K562 (cell line): ENCODE data around the gene CCDC124. TPM values are rescaled to one million over a fixed set of nuclear protein-coding genes. Genes with fewer than 3 reads are reported as not detected.

Source experiments
- ATAC-seq: fragments of 200-7000 bp; cut with Tn5 transposase; 3 replicates; pipeline ENCODE4 v1.9.1; 2020; ENCODE audit warnings: moderate library complexity
- BruUV-seq: library from RNA; stranded (reverse); fragments of 400-500 nt; replicated peaks from 2 replicates; lab custom pipeline; 2021; lab: Mats Ljungman, UMichigan
- CTCF ChIA-PET: fragments of 300-600 bp; formaldehyde crosslinking; extraction: SDS; loops from one replicate; lab custom pipeline; 2021; ENCODE audit warnings: low intra/inter-chr PET ratio; lab: Yijun Ruan, JAX
- POLR2A ChIA-PET: fragments of 300-600, 350-650 bp; sonication (Branson Sonifier 250); formaldehyde crosslinking; extraction: SDS; loops from one replicate; lab custom pipeline; 2021; ENCODE audit warnings: antibody characterized with exemption, inconsistent platforms; lab: Yijun Ruan, JAX
- DNase-seq, 4 experiments: peaks; one replicate each; pipeline versions ENCODE4 v3.0.0 to v3.0.0-alpha.2; 2011 to 2018; ENCODE audit warnings: low spot score in 3 of 4, mixed read lengths in 3 of 4; ENCODE audit errors: extremely low read depth in 1 of 4
- FAIRE-seq: peaks from 2 replicates; lab custom pipeline; 2011; peaks lifted over from hg19 to GRCh38; lab: Jason Lieb, UNC
- H2AFZ ChIP-seq: 2 replicates; pipeline ENCODE4 v1.6.0; 2011; ENCODE audit warnings: low read depth, low read length, control low read depth, inconsistent platforms
- H3K27ac ChIP-seq: fragments of 200-600 bp; 3 replicates; pipeline ENCODE4 v1.8.0; 2011; ENCODE audit warnings: low read depth, mild to moderate bottlenecking, control low read depth, inconsistent platforms, low read length, moderate library complexity, mixed read lengths; ENCODE audit errors: extremely low read depth
- H3K27me3 ChIP-seq, 2 experiments: fragments of 300-600 bp in 1 of 2; 2 replicates in 1 of 2; 3 replicates in 1 of 2; pipeline versions ENCODE4 v1.6.0 to v1.8.0; 2011; ENCODE audit warnings: inconsistent platforms in 2 of 2, low read length in 2 of 2, mild to moderate bottlenecking in 1 of 2, mixed read lengths in 1 of 2, moderate library complexity in 1 of 2; ENCODE audit not compliant: control insufficient read depth in 2 of 2, insufficient read depth in 2 of 2
- H3K36me3 ChIP-seq: fragments of 300-600 bp; 3 replicates; pipeline ENCODE4 v1.8.0; 2011; ENCODE audit warnings: mild to moderate bottlenecking, low read length, inconsistent platforms; ENCODE audit not compliant: control insufficient read depth, insufficient read depth
- H3K4me1 ChIP-seq, 2 experiments: fragments of 200-600 bp in 1 of 2; replicated peaks in 1 of 2; 2 replicates in 1 of 2; 3 replicates in 1 of 2; pipeline versions ENCODE4 v1.5.1 to v1.8.0; 2011; ENCODE audit warnings: inconsistent platforms in 2 of 2, low read length in 2 of 2, mild to moderate bottlenecking in 1 of 2, mixed read lengths in 1 of 2, moderate library complexity in 1 of 2; ENCODE audit not compliant: control insufficient read depth in 2 of 2, insufficient read depth in 2 of 2
- H3K4me2 ChIP-seq: 2 replicates; pipeline ENCODE4 v1.6.1; 2011; ENCODE audit warnings: low read length, control low read depth, inconsistent platforms, mixed read lengths; ENCODE audit not compliant: insufficient read depth
- H3K4me3 ChIP-seq: fragments of 200-600 bp; sonication (generic), shearing (Covaris generic); 2 replicates; pipeline ENCODE4 v1.5.1; 2016; ENCODE audit warnings: control low read depth, inconsistent platforms
- H3K79me2 ChIP-seq: fragments of 200-600 bp; 3 replicates; pipeline ENCODE4 v1.8.0; 2011; ENCODE audit warnings: low read length, inconsistent platforms; ENCODE audit not compliant: control insufficient read depth, insufficient read depth
- H3K9ac ChIP-seq, 2 experiments: 2 replicates each; pipeline versions ENCODE4 v1.6.0 to v1.6.1; 2011; ENCODE audit warnings: low read depth in 2 of 2, low read length in 2 of 2, control low read depth in 1 of 2, inconsistent platforms in 1 of 2, mild to moderate bottlenecking in 1 of 2, mixed read lengths in 1 of 2; ENCODE audit not compliant: insufficient read depth in 1 of 2
- H3K9me1 ChIP-seq: one replicate; pipeline ENCODE4 v1.6.0; 2011; ENCODE audit warnings: inconsistent platforms, mild to moderate bottlenecking, low read length, moderate library complexity; ENCODE audit not compliant: control insufficient read depth, insufficient read depth
- H3K9me3 ChIP-seq: replicated peaks from 2 replicates; pipeline ENCODE4 v1.5.1; 2011; ENCODE audit warnings: low read depth, low read length, inconsistent platforms; ENCODE audit not compliant: control insufficient read depth, insufficient read depth
- H4K20me1 ChIP-seq: replicated peaks from 2 replicates; pipeline ENCODE4 v1.6.1; 2011; ENCODE audit warnings: low read length, inconsistent platforms, mixed read lengths; ENCODE audit not compliant: control insufficient read depth, insufficient read depth
- BCL6 ChIP-seq: fragments of 250-450 bp; sonication (Bioruptor Pico); IDR thresholded peaks from 2 replicates; pipeline ENCODE4 v1.4.0; 2020
- CREBBP ChIP-seq: IDR thresholded peaks from one replicate; pipeline ENCODE4 v1.6.1; 2012; ENCODE audit warnings: low read depth, mild to moderate bottlenecking, control low read depth, inconsistent platforms, low read length
- MCM3 ChIP-seq: fragments of 450-650 bp; IDR thresholded peaks from 2 replicates; pipeline ENCODE4 v1.6.1; 2016
- POLR3A ChIP-seq: IDR thresholded peaks from 2 replicates; pipeline ENCODE4 v1.6.1; 2011; ENCODE audit warnings: borderline replicate concordance, mild to moderate bottlenecking, moderate library complexity; ENCODE audit not compliant: insufficient read length, insufficient read depth; ENCODE audit errors: extremely low read depth
- RBM25 ChIP-seq: fragments of 200-400 bp; formaldehyde crosslinking; IDR thresholded peaks from 2 replicates; pipeline ENCODE4 v1.6.1; 2018; ENCODE audit warnings: low read length, low read depth, moderate library complexity; ENCODE audit not compliant: severe bottlenecking
- SNIP1 ChIP-seq: fragments of 450-650 bp; IDR thresholded peaks from 2 replicates; pipeline ENCODE4 v1.7.1; 2017; ENCODE audit warnings: low read depth, mild to moderate bottlenecking
- TAF9B ChIP-seq: fragments of 450-650 bp; IDR thresholded peaks from 2 replicates; pipeline ENCODE4 v1.6.1; 2018; ENCODE audit warnings: mild to moderate bottlenecking; ENCODE audit not compliant: partially characterized antibody
- ZFP36 ChIP-seq: fragments of 150-350 bp; IDR thresholded peaks from 2 replicates; pipeline ENCODE4 v1.6.1; 2018; ENCODE audit warnings: low read length, low read depth; ENCODE audit not compliant: partially characterized antibody
- ZNF184 ChIP-seq: sonication (generic); formaldehyde crosslinking; IDR thresholded peaks from 2 replicates; pipeline ENCODE4 v1.5.0; 2020; ENCODE audit warnings: missing genetic modification reagents
- ZNF436 ChIP-seq: fragments of 250-450, 450-650 bp; sonication (Bioruptor Pico); formaldehyde crosslinking; IDR thresholded peaks from 2 replicates; pipeline ENCODE4 v1.7.0; 2020; ENCODE audit warnings: mild to moderate bottlenecking
- in situ Hi-C: fragments of 300-500 bp; cut with MboI; formaldehyde crosslinking; loops from 4 replicates; pipeline ENCODE4 v1.15.0; 2018; ENCODE audit warnings: inconsistent platforms, mixed read lengths
- intact Hi-C: fragments of 100-400 bp; cut with micrococcal nuclease; formaldehyde crosslinking; loops from 2 replicates; pipeline ENCODE4 v1.14.2; 2022
- polyA plus RNA-seq, 8 experiments: library from polyadenylated mRNA; depleted of rRNA in 4 of 8; stranded (reverse) in 5 of 8; unstranded in 3 of 8; fragments of >200 nt; fragmentation: Nextera tagmentation in 2 of 8; fragmentation: Illumina TruSeq in 1 of 8; extraction: Ambion mirVana in 2 of 8; extraction: Trizol in 1 of 8; gene quantifications; 2 replicates each; pipeline versions ENCODE4 v1.2.1 to v1.2.3, GENCODE V29; 2011 to 2014; ENCODE audit warnings: inconsistent platforms in 1 of 8, missing spikeins in 1 of 8
- total RNA-seq, 7 experiments: library from RNA; depleted of rRNA in 6 of 7; stranded (reverse); fragments of >200 nt in 6 of 7; fragmentation: Illumina TruSeq in 2 of 7; extraction: Trizol in 2 of 7; gene quantifications; 2 replicates each; pipeline versions ENCODE4 v1.2.1 to v1.2.3, GENCODE V29; 2011 to 2021; ENCODE audit warnings: low replicate concordance in 1 of 7
- TF ChIP-seq, protein P1 (sequence below): fragments of 450-650 bp; formaldehyde crosslinking; IDR thresholded peaks from 2 replicates; pipeline ENCODE4 v1.4.0; 2020; ENCODE audit warnings: mild to moderate bottlenecking

The CCDC124 gene
- total and polyA plus RNA-seq, 9 of the 15 experiments (the other 6 are each of a cell fraction or from before 2014, with no cell fraction given) = 5.8 to 234 (median 40.1) TPM

DNA sequence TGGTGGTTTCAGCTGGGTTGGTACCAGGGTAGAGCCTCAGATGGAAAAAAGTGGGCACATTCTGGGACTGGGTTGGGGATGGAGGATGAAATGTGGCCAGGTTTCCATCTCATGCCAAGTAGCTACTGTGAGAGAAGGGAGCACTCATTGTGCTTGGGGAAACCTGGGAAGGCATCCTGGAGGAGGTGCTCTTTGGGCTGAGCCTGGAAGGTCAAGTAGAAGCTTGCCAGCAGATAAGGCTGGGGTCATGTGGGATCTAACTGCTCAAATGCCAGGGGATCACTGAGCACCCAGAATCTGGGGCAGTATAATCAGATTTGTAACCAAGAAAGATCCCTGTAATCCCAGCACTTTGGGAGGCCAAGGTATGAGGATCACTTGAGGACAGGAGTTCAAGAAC, 25.1 kb downstream of the CCDC124 start:
- Histone ChIP-seq H3K4me2 (no peak overlapping the region), H3K4me3 (no peak overlapping the region), H3K9me1 (no peaks in the 10 kb centered on the region), H4K20me1 (no peaks in the 10 kb centered on the region), H3K27me3 (no peaks in the 10 kb centered on the region), H2AFZ (no peak overlapping the region), H3K4me1 (peaks cover 17 to 30% of the 10 kb centered on the region in 2 experiments), H3K79me2 (no peaks in the 10 kb centered on the region), H3K9me3 (no peaks in the 10 kb centered on the region), H3K9ac (peak overlapping the region in 1 of 2 experiments; percentile 54; a peak in 1 of 4 replicates), H3K36me3 (no peaks in the 10 kb centered on the region), H3K27ac (no peak overlapping the region)
- POLR2A ChIA-PET = interaction anchor here (0.6 to 2.3 kb wide), 3 partner anchors 11 to 507 kb away, joined by 3 to 7 read pairs (median 3); no protein-coding TSS in a partner anchor
- no TSS peak for BruUV-seq
- ATAC-seq = no peak
- no peak for DNase-seq
- in situ Hi-C loops = no loop called here
- TF ChIP-seq ZFP36 (peak; percentile 97), SNIP1 (no peak), ZNF184 (CRISPR knock-in tag) (no peak), POLR3A (no peak), ZNF436 (CRISPR knock-in tag) (peak; percentile 75), RBM25 (peak; percentile 66), CREBBP (no peak), BCL6 (no peak), TAF9B (no peak), MCM3 (no peak)
- TF ChIP-seq, protein P1, sequence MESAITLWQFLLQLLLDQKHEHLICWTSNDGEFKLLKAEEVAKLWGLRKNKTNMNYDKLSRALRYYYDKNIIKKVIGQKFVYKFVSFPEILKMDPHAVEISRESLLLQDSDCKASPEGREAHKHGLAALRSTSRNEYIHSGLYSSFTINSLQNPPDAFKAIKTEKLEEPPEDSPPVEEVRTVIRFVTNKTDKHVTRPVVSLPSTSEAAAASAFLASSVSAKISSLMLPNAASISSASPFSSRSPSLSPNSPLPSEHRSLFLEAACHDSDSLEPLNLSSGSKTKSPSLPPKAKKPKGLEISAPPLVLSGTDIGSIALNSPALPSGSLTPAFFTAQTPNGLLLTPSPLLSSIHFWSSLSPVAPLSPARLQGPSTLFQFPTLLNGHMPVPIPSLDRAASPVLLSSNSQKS (CRISPR knock-in tag) = no peak
- intact Hi-C loops = no loop called here
- FAIRE-seq = no peak
- CTCF ChIA-PET = no interaction called here
